ENCODE results near the gene MAP3K1. TPM values are rescaled to one million over a fixed set of nuclear protein-coding genes. Genes with fewer than 3 reads are reported as not detected.

The MAP3K1 gene
- total RNA-seq, 2 donors from 2014 or later: 31.7 to 40.6 TPM

DNA sequence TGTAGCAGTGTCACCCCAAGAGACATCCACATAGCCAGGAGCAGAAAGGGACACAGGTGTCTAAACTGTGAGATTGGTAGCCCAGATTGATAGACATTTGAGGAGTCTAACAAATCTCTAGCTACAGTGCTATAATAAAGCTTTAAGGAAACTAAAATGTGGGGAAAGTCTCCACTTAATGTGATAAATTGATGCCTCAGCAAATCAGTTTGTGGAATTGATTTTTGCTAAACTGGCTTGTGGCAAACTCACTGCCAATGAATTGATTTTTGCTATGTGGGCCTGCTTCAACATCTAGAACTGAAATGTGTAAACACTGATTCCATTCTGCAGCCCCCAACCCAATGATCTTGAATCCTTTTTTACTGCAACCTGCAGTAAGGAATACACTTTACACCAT lies 16.8 kb upstream of the MAP3K1 start:
- no peaks in the 10 kb centered on the region for H3K27me3 ChIP-seq (replicated peaks; ENCODE audit: insufficient read depth)
- H3K36me3 ChIP-seq: no peaks in the 10 kb centered on the region
- no peaks in the 10 kb centered on the region for H3K4me1 ChIP-seq (replicated peaks)
- no peak overlapping the region for H3K4me3 ChIP-seq
- TF ChIP-seq POLR2AphosphoS5 (IDR thresholded peaks at IDR 0.05): no peak
- TF ChIP-seq, protein P1, sequence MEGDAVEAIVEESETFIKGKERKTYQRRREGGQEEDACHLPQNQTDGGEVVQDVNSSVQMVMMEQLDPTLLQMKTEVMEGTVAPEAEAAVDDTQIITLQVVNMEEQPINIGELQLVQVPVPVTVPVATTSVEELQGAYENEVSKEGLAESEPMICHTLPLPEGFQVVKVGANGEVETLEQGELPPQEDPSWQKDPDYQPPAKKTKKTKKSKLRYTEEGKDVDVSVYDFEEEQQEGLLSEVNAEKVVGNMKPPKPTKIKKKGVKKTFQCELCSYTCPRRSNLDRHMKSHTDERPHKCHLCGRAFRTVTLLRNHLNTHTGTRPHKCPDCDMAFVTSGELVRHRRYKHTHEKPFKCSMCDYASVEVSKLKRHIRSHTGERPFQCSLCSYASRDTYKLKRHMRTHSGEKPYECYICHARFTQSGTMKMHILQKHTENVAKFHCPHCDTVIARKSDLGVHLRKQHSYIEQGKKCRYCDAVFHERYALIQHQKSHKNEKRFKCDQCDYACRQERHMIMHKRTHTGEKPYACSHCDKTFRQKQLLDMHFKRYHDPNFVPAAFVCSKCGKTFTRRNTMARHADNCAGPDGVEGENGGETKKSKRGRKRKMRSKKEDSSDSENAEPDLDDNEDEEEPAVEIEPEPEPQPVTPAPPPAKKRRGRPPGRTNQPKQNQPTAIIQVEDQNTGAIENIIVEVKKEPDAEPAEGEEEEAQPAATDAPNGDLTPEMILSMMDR (IDR thresholded peaks at IDR 0.05): no peak
- TF ChIP-seq POLR2A (IDR thresholded peaks at IDR 0.05): no peak
- no peak for DNase-seq (ENCODE audit: low spot score)
- no peak overlapping the region for H3K27ac ChIP-seq
- intact Hi-C loops (cut with DNase I): no loop called here
- no peaks in the 10 kb centered on the region for H3K9me3 ChIP-seq

DNA sequence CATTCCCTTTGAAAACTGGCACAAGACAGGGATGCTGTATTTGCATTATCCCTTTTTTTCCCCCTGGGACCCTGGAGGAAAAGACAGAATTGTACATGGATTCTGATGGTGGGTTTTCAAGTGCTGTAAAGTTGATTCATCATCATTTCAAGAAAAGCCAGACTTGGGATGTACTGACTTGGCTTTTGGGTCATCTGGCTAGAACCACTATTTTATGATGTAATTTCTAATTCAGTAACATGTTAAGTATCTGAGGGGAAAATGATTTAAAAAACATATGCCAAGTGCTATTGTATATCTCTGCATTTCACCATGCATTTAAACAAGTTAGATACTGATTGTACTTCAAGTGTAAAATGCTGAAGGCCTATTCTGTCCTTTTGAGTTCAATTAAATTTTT lies 15.2 kb upstream of the MAP3K1 start:
- no peak overlapping the region for H3K4me3 ChIP-seq
- intact Hi-C loops (cut with DNase I): no loop called here
- DNase-seq (ENCODE audit: low spot score): no peak
- no peaks in the 10 kb centered on the region for H3K9me3 ChIP-seq
- H3K36me3 ChIP-seq: no peaks in the 10 kb centered on the region
- no peak overlapping the region for H3K27ac ChIP-seq
- no peaks in the 10 kb centered on the region for H3K4me1 ChIP-seq (replicated peaks)
- H3K27me3 ChIP-seq (replicated peaks; ENCODE audit: insufficient read depth): no peaks in the 10 kb centered on the region
- no peak for TF ChIP-seq POLR2AphosphoS5 (IDR thresholded peaks at IDR 0.05)
- TF ChIP-seq, protein P1 (IDR thresholded peaks at IDR 0.05): no peak
- TF ChIP-seq POLR2A (IDR thresholded peaks at IDR 0.05): no peak

DNA sequence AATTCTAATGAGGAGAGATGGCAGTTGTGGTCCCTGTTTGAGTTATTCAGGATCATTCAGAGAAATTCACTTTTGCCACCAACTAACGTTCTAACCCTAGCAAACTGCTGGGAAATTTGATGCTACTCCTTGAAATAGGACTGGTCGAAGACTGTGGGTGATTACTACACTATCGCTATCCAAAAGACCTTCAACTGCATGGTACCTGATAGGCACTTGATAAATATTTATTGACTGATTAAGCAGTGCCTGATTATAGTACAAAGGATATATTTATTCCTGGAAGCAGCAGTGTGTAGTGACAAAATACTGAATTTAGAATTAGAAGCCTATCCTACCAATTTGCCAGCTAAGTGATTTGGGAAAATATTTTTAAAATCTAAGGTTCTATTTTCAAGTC lies 14.1 kb upstream of the MAP3K1 start:
- intact Hi-C loops (cut with DNase I): no loop called here
- TF ChIP-seq POLR2A (IDR thresholded peaks at IDR 0.05) (no peak), POLR2AphosphoS5 (IDR thresholded peaks at IDR 0.05) (no peak)
- TF ChIP-seq, protein P1 (IDR thresholded peaks at IDR 0.05): no peak
- Histone ChIP-seq H3K9me3 (no peaks in the 10 kb centered on the region), H3K27ac (no peak overlapping the region), H3K27me3 (replicated peaks; ENCODE audit: insufficient read depth) (no peaks in the 10 kb centered on the region), H3K4me1 (replicated peaks) (no peaks in the 10 kb centered on the region), H3K36me3 (no peaks in the 10 kb centered on the region), H3K4me3 (no peak overlapping the region)
- 91% methylated on average over 3 of the region's 3 CpGs for WGBS
- DNase-seq (ENCODE audit: low spot score): no peak

DNA sequence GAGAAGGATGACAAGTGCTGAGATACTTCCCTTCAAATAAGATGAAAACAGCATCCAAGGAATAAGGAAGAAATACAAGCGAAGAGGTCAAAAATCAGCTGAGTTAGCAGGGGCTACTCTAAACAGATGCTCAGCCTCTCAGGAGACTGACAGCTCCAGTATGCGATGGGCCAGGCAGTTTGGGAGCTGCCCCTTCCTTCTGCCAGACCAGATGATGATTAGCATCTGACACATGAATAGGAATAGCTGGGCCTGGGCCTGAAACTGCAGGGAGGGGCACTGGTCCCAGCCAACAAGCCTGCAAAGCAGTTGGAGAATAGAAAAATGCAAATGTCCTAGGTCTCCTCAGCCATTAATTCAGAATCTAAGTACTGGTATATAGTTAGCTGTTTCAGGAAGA lies 13.1 kb upstream of the MAP3K1 start:
- 71% methylated on average over 2 of the region's 2 CpGs for WGBS
- H3K27ac ChIP-seq: no peak overlapping the region
- intact Hi-C loops (cut with DNase I): no loop called here

DNA sequence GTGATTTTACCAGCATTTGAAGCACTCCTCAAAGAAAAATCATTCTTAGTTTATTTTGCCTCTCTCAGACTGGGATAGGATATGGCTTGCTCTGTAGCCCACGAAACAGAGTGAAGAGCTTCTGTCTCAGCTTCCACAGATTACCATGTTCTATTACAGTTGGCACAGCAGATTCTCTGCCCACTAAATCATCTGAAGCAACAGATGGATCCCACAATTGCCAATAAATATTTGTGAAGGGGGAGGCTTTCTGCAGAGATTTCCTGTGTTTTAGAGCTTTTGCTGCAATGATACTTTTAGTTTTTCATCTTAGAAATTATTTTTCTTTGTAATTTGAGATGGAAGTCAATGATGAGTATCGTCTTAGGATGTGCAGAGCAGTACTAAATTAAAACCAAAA lies 12.3 kb upstream of the MAP3K1 start:
- no peak for DNase-seq (ENCODE audit: low spot score)
- H3K4me1 ChIP-seq (replicated peaks): no peaks in the 10 kb centered on the region
- H3K9me3 ChIP-seq: no peaks in the 10 kb centered on the region
- H3K27ac ChIP-seq: no peak overlapping the region
- no peaks in the 10 kb centered on the region for H3K27me3 ChIP-seq (replicated peaks; ENCODE audit: insufficient read depth)
- H3K36me3 ChIP-seq: no peaks in the 10 kb centered on the region
- WGBS: 88% methylated on average over 2 of the region's 2 CpGs
- no peak overlapping the region for H3K4me3 ChIP-seq
- intact Hi-C loops (cut with DNase I): no loop called here
- TF ChIP-seq POLR2A (IDR thresholded peaks at IDR 0.05): no peak
- TF ChIP-seq, protein P1 (IDR thresholded peaks at IDR 0.05): no peak
- no peak for TF ChIP-seq POLR2AphosphoS5 (IDR thresholded peaks at IDR 0.05)

More for the DNA sequence above, 13.1 kb upstream of the MAP3K1 start:
- DNase-seq (ENCODE audit: low spot score): no peak
- no peaks in the 10 kb centered on the region for H3K36me3 ChIP-seq
- H3K27me3 ChIP-seq (replicated peaks; ENCODE audit: insufficient read depth): no peaks in the 10 kb centered on the region
- H3K4me1 ChIP-seq (replicated peaks): no peaks in the 10 kb centered on the region
- TF ChIP-seq POLR2A (IDR thresholded peaks at IDR 0.05) (no peak), POLR2AphosphoS5 (IDR thresholded peaks at IDR 0.05) (no peak)
- TF ChIP-seq, protein P1 (IDR thresholded peaks at IDR 0.05): no peak
- no peaks in the 10 kb centered on the region for H3K9me3 ChIP-seq
- H3K4me3 ChIP-seq: no peak overlapping the region

All from prostate gland (tissue), 2 donors.